HG03439 (cell line): ENCODE results near the gene GLG1.
A peak's percentile ranks its signal among the peaks of the same experiment; 100 is the strongest.
"Not testable (repeated sequence)": the region's sequence is repeated elsewhere in the genome, so short reads cannot be mapped to it uniquely, and the experiment has no call there.

ENCODE experiments used
- ATAC-seq: cut with Tn5 transposase; IDR thresholded peaks from one replicate; pipeline ENCODE4 v1.9.1; 2021; ENCODE audit warnings: mild to moderate bottlenecking, moderate library complexity; ENCODE audit not compliant: unreplicated experiment

GLG1 gene

DNA sequence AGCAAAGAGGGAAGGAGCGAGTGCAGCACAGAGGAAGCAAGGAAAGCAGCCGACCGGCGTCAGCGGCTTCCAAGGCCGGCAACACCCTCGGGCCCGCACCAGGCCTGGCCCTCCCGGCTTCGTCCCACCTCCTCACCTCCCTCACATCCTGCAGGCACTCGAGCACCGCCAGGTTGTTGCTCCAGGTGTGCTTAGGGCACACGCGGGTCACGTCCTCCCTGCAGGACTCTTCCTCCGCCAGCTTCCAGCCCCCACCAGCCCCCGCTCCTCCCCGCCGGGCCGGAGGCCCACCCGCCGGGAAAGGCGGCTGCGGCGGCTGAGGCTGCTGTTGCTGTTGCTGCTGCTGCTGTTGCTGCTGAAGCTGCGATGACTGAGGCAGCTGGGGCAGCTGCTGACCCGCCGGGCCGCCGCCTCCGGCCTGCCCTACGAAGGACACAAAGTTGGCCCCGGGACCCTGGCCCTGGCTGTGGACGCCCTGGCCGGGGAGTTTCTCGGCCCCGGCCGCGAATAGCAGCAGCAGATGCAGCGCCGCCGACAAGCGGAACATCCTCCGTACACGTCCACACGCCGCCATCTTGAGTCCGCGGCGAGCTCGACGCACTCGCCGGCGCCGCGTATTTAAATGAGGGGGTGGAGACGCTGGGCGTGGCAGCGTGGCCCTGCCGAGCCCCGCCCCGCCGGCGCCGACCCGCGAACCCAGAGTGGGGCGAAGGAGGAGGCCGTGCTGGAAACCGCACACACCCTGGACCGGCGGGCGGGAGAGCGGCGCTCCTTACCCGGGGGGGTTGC lies at the start of gene GLG1:
TSS of gene GLG1 (minus strand) at position 594 of the 789 bp plus-strand sequence. CDS start at position 574, 20 bp downstream.
- peak; percentile 95 for ATAC-seq

DNA sequence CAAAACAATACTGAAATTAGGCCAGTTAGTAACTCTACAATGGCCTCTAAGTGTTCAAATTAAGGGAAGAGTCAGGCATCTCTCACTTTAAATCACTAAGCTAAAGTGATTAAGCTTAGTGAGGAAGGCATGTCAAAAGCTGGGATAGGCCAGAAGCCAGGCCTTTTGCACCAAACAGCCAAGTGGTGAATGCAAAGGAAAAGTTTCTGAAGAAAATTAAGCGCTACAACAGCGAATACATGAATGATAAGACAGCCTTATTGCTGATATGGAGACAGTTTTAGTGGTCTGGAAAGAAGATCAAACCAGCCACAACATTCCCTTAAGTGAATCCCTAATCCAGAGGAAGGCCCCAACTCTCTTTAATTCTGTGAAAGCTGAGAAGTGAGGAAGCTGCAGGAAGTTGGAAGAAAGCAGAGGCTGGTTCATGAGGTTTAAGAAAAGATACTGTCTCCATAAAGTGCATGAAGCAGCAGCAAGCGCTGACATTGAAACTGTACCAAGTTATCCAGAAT lies 47.7 kb upstream of the GLG1 start:
- no peak for ATAC-seq

DNA sequence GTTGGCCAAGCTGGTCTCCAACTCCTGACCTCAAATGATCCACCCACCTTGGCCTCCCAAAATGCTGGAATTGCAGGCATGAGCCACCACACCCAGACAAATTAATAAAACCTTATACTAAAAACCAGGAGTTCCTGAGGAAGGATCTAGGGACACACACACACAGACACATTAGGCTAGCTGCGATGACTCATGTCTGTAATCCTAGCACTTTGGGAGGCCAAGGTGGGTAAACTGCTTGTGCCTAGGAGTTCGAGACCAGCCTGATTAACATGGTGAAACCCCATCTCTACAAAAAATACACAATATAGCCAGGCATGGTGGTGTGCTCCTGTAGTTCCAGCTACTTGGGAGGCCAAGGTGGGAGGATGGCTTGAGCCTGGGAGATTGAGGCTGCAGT lies 46.0 kb upstream of the GLG1 start:
- ATAC-seq: not testable (repeated sequence)

DNA sequence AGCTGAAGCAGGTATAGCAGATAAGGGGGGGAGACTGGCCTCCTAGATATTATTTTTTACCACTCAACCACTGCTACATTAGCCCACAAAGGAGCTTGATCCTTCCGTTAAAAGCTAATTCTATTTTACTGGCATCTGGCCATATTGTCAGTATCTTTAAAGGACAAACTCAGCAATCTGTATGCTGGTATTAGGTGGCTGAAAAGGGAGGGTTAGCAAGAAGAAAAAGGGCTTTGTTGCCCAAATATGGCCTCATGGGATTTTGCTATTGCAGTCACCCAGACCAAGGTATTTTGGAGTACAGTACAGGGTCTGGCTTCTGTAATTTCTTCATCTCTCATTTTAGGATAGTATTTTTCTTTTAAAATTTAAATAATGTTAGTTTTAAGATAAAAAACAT lies 45.3 kb upstream of the GLG1 start:
- ATAC-seq: no peak

DNA sequence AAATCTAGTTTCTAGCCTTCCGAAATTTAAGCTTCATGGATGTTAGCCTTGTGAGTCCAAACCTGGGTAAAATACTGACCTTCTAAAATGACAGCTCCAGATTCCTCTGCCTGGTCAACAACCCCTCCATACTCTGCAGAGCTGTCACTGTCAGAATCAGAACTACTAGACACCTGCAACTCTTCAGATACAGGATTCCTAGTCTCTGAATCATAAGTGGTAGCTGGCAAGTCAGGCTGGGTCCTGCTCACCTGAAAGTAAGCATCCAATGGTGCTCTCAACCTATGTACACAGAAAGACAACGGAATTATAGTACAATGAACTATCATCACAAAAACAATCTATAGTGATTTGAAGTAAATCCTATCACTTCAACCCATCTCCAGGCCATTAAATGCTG lies 44.9 kb upstream of the GLG1 start:
- no peak for ATAC-seq

DNA sequence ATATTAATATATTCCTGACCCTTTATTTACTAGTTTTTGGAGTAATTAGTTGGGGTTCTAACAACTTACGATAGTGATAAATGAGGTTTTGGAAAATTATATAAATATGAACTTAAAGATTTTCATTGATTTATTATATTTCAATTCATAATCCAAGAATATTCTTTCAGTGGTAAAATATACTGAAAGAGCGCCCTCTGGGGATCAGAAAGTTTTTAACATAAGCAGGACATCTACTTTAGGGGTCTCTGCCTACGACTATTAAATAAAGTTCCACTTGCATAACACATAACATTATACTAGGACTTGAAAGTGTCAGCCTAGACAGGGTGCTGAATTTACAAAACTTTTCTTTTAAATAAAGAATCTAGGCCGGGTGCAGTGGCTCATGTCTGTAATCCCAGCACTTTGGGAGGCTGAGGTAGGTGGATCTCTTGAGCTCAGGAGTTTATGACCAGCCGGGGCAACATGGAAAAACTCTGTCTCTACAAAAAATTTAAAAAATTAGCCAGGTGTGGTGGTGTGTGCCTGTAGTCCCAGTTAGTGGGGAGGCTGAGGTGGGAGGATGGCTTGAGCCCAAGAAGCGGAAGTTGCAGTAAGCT lies 44.2 kb upstream of the GLG1 start:
- no peak for ATAC-seq

DNA sequence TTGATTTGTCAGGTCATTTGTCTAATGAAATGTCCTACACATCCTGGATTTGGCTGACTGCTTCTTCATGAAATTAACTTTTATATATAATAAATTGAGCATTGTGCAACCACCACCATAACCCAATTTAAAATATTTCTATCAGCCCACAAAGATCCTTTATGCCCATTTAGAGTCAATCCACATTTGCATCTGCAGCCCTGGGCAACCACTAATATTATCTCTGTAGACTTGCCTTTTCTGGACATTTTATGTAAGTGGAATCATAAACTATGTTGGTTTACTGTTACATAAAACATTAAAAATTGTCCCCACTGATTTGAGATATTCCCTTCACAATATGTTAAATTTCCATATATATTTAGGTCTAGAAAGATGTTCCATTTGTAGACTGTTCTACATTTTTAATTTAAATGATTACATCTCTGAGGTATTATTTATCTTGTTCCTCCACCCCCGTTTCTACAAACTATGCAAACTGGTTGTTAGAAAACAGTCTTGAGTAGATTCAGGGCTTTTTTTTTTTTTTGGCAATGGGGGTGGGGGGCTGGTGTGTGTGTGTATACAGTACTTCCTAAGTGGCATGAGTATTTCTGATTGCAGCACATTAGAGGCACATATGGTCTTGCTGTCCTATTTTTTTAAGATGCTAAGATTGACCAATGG lies 43.1 kb upstream of the GLG1 start:
- ATAC-seq: no peak

DNA sequence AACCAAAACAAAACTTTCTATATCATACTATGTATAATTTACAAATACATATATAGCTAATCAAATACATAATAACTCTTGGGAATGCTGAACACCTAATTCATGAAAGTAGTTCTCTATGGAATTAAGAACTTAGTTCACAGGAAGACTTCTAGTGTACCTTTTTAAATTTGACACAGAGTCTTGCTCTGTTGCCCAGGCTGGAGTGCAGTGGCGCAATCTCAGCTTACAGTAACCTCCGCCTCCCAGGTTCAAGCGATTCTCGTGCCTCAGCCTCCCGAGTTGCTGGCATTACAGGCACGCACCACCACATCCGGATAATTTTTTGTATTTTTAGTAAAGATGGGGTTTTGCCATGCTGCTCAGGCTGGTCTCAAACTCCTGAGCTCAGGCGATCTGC lies 35.1 kb upstream of the GLG1 start:
- ATAC-seq: no peak

DNA sequence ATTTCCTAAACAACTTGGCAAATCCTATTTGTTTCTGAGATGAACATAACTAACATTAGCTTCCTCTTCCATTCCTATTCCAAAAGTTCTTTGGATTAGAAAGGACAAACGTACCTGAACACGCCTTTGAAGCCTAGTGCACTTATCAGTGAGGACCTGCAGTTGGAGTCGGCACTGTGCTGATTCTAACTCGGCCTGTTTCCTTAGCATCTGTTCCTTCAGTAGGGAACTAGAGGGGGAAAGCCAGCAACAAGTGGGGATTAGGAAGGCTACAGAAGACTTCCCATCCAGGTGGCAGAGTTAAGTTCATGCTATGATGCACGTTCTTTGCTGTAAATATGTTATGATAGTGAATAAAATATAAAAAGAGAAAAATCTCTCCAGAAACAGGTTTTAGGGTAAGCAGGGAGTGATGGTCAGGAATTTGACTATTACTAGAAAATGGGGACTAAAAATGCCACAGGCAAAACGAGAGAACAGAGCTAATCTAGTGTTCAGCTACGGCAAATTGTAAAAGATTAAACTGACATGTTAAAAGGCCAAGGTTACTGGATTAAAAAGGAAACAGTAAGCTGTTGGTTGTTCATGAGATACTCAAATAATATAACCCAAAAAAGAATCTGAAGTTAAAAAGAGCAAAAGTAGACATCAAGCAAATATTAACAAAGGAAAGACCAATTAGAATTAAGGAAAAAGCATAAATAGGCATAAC lies 31.0 kb upstream of the GLG1 start:
- no peak for ATAC-seq

DNA sequence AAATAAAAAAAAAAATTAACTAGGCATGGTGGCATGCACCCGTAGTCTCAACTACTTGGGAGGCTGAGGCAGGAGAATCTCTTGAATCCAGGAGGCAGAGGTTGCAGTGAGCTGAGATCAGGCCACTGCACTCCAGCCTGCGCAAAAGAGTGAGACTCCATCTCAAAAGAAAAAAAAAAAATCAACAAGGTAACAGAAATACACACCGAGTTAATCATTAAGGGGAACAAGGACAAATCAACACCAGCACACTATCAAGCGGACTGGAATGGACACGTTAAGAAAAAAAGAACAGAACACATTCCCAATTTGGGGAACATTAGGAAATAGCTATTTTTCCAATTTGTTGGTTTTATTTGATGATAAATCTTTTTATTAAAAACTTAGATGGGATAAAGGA lies 28.4 kb upstream of the GLG1 start:
- ATAC-seq: no peak

DNA sequence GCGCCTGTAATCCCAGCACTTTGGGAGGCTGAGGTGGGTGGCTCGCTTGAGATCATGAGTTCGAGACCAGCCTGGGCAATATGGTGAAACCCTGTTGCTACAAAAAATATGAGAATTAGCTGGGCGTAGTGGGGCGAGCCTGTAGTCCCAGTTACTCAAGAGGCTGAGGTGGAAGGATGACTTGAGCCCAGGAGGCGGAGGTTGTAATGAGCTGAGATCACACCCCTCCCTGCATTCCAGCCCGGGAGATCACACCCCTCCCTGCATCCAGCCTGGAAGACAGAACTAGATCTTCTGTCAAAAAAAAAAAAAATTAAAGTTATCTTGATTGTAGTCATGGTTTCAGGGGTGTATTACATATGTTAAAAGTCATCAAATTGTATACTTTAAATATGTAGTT lies 26.8 kb upstream of the GLG1 start:
- no peak for ATAC-seq

DNA sequence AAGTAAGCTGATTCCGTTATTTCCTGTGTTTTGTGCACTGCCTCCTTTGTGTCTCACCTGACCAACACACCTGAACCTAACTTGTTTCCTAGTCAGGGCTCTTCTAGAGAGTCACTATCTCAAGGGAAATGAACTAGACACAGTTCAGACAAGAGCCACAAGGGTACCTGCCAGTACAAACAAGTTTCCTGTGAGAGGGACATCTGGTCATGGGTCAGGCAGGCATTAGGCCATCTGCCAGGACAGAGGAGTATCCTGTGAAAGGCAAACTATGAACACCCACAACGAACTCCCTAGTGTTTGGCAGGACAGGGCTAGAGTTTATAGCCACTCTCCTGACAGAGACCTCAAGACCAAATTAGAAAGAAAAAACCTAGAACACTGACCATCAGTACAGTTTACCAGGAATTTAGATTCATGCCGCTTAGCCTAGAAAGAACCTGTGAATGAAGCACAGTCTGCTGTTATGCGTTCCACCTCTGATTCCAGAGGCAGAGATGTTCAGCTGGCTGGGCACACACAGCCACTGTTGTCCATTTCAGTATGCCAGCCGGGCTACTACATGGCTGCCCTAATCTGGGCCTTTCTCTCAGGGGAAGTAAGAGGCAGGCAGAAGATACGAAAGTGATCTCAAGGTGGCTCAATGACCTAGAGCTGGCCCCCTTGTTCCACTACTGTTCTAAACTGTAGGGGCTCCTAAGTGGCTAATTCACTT lies 20.7 kb upstream of the GLG1 start:
- ATAC-seq: no peak

DNA sequence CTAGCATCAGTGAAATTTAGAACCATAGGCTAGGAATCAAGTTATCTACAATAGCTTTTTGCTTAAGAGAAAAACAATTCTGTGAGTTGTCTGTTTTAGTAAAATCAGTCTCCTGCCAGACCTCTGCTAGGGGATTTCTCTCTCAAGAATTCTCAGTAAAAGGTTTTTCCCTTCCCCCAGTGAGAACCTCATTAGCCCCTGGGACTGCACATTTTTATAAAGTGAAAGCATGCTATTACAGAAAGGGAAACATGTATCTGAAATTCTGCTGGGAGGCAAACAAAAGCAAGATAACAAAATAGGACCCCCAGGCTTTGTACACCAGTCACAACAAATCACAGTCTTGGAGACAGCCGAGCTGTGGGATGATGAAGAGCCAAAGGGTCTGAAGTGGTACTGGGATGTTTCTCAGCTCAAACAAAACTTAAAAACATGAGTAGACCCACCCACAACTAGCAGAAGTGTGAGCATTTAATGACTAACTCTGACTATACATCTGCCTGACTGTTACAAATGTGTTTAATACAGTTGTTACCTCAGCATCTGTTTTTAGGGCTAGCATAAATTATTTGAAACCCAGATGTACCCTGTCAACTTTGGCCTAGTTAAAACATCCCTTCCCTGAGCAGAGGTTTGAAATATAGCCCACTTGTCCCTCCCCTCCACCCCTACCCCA lies 20.0 kb upstream of the GLG1 start:
- no peak for ATAC-seq

DNA sequence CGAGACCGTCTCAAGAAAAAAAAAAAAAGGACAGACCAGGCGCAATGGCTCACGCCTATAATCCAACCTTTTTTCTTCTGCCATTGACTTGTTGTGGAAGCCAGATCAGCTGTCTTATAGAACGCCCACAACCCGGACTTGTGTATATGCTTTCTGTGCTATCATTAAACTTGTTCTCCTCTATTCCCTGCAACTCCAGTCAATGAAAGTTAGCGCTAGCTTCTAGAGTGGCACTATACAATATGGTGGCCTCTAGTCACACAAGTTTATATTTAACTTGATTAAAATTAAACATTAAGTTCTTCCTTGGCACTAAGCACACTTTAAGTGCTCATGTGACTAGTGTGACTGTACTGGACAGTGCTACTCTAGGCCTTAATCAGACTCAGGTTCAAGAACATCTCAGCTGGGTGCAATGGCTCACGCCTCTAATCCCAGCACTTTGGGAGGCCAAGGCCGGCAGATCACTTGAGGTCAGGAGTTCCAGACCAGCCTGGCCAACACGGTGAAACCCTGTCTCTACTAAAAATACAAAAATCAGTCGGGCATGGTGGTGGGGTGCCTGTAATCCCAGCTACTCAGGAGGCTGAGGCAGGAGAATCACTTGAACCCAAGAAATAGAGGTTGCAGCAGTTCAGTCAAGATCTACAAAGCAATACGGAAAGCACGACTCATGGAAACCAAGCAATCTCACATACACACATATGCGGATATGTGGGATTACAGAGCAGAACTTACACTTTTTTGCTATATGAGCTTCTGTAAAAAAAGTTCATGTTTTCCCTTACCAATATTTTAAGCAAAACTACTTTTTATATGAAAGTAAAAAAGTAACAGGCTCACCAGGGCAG lies 18.8 kb upstream of the GLG1 start:
- ATAC-seq: no peak

DNA sequence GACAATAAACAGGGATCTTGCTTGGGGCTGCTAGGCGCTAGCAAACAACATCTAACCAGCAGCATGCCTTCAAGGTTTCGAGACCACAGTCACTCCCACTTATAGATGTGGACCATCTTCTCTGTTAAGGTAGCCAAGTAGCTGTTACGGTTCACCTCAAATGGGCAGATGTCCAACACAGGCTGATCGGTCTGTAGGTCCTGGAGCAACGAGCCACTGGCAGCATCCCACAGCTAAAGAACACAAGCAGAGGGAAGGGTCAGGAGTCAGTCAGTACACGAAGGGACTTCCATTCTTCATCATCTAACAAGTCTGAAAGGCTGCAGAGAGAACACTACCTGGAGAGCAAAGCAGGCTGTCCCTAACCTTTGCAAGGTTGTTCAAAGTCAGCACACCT lies 16.9 kb upstream of the GLG1 start:
- no peak for ATAC-seq

DNA sequence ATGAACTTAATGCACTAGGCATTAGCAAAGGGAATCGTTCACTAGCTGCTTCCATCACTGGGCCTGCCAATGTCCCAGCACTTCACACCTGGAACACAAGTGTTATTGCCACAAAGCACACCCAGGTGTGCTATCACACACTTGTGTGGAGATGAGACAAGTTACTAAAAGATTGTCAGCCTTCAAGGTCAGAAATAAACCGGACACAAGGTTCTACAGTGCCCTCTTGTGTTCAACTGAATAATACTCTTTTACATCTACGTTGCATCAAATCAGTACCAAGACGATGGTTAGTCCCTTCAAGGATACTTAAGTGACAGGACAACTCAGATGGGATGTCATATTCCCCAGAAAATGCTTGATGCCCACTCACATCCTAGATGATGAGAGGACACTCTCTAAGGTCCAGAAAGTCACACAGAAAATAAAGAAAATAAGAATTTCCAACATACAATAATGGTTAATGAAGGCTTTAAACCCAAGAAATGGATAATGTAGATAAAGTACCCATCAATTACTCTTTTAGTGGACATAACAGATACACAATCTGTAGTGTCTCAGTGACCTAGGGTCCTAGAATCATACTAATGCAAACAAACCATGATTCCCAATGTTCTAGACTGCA lies 16.4 kb upstream of the GLG1 start:
- no peak for ATAC-seq

DNA sequence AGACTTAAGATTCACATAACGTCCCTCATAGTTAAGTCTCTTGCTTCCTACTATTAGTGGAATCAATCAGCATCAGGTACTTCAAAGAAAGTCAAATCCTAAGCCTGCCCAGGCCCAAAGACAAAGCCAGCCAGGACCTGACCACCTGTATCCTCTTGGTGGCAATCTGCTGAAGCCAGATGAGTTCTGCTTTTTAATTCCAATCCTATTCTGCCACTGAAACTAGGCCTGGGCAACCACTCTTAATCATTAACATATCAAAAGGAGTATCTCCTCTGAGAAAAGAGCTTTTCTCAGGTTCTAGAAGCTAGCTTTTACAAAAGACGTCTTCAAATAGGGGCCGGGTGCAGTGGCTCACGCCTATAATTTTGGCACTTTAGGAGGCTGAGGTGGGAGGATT lies 15.1 kb upstream of the GLG1 start:
- no peak for ATAC-seq

DNA sequence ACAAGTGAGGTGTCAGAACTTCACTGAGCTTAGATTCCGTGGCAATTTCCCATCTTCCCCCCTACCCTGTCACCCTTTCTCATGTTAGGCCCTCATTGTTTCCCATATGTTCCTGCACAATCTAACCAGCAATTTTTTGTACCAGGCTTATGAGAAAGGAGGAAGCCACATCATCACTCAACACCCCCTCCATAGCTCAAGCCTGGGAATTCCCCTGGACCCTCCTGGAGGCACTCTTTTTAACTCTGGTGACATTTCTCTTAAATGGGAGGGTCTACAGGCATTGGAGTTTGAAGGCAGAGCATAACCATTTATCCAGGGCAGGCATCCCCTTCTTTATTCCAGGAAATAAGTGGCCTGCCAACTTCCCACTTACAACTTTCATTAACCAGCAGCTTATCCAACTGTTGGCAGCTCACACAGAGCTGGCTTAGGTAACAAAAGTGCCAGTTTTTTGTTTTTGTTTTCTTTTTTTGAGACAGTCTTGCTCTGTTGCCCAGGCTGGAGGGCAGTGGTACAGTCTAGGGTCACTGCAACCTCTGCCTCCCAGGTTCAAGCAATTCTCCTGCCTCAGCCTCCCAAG lies 10.4 kb upstream of the GLG1 start:
- ATAC-seq: no peak
